ENCODE data around the gene DRC3.

DRC3 gene

DNA sequence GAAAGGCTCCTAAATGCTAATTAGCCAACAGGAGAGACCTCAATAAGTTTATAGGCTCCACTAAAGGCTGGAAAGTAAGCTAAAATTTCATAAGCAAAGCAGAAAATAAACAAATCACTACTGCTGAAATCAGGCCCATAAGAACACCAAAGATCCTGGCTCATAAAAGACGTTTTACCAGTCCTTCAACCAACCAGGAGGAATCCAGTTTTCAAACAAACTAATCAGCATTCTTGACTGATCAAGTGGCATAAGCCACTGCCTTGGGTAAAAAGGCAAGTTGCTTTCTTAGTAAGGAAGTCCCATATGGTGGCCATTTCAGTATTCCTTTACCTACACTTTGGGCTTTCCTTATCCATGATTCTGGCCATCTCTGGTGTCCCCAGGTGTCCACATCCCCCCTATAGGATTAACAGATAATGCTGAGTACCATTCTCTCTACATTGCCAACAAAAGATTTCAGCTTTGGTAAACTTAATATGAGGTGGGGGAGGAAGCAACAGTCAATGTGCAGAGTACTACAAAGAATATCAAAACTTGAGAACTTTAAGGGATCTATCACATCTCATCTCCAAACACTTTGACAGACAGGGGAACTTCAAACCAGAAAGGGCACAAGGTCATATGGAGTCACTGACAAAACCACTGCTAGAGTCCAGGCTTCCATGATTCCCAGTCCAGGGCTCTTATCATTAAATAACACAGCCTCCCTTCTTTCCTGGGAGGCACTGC, 1.8 kb upstream of the DRC3 start:
- no peak for DNase-seq

DNA sequence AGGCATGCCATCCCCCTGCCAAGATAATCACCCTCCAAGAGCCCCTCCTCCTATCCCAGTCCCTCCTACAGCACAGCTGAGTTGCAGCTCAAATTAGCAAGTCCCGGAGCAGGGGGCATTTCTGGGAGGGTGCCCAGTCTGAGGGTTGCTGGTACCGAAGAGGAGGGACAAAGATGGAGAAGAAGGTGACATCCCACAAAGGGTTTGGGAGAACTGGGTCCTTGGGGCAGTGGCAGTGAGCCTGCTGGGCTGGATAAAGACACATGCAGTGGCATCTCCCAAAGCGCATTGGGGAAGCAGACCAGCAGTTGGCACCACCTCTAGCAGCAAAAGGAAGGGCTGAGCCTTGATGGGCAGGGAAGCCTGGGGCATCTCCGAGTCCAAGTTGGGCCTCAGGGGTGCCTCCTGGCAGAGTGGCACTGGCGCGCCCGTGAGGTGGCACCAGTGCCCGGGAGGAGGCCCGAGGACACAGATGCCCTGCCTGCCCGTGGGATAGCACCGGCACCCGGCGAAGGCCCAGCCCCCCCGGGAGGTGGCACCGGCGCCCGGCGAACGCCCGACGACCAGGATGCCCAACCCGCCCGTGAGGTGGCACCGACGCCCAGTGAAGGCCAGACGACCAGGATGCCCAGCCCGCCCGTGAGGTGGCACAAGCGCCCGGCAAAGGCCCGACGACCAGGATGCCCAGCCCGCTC, 1.1 kb upstream of the DRC3 start:
- peak; percentile 42 for DNase-seq

DNA sequence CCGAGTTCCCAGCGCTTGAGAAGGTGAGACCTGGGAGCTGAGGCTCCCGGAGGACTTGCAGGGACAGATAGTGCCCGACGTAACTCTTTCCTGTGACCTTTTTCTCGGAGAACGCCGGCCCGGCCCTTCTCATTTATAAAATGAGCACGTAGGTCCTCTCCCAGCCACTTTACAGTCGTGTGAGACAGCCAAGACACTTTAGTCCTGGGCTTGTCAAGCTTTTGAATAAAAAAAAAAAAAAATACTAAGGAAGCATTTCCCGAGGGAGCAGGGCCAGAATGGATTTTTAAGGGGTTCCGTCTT, 241 bp downstream of the DRC3 start:
- DNase-seq: no peak

DNA sequence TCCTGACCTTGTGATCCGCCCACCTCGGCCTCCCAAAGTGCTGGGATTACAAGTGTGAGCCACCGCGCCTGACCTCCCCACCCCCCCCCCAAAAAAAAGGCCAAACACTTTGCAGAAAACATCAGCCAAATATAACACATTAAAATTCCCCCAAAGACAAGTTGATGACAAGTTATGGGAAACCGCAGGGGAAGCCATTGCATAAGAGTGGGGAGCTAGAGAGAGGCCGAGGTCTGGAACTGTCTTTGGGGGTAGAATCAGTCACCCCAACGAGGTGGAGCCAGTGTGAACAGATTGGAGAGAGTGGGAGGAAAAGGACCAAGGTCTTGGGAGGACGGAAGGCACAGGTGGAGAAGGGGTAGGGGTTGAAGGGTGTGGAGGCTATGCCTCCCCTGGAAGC, 2.8 kb downstream of the DRC3 start:
- no peak for DNase-seq

DNA sequence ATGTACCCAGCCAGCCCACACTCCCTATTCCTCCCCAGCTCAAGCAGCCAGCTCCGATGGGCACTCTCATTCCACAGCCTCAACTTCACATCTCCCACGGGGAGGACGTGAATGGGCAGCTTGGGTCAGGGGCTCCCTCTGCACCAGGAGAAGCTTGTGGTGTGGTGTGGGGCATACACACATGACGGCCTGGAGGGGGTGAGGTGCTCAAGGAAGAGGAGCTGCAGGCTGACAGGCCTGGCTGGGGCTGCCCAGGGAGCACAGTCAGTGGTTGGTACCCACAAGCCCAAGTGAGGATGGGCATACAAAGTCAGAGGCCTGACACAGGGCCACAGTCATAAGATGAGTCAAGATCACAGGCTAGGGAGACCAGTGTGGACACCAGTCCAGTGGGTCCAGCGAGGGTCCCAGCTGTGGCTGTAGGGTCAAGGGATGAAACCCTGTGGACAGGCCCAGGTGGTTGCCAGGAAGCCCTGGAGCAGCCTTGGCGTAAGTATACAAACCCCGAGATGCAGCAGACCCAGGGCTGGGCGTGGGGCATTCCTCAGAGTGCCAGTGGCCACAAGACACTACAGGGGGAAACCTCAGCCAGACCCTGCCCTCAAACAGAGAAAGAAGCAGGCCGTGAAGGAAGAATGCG, 4.4 kb downstream of the DRC3 start:
- no peak for DNase-seq

DNA sequence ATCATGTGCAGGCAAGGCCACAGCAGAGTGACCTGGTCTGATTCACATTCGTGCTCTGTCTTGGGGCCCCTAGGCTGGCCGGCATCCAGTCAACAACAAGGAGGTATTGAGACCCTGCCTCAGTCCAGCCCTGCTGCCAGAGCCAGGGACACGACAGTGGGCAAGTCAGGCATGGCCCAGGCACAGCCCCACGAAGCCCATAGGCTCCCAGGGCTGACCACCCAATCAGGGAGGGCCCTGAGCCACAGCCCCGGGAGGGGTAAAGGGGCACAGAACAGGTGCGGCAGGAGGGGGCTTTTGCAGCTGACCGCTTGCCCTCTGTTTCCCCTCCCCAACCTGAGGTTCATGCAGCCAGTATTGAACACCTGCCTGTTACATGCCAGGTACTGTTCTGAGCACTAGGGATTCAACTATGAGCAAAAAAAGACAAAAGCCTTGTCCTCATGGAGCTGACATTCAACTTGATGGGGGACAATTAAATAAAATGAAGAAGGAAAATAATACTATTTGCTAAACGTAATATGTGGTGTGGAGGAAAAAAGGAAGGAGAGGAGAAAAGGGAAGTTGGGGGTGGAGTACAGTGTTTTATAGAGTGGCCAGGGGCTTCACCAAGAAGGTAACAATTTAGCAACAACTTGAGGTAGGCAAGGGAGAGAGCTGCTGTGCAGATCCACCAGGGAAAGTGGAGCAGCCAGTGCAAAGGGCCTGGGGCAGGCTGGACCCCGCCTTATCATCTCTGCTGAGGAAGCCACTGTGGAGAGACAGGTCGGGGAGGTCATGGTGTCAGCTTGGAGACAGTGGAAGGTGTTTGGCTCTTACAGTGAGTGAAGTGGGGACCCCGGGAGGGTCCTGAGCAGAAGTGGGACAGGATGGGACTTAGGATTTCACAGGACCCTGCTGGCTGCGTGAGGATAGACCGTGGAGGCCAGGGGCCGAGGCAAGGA, 6.1 kb downstream of the DRC3 start:
- no peak for DNase-seq

DNA sequence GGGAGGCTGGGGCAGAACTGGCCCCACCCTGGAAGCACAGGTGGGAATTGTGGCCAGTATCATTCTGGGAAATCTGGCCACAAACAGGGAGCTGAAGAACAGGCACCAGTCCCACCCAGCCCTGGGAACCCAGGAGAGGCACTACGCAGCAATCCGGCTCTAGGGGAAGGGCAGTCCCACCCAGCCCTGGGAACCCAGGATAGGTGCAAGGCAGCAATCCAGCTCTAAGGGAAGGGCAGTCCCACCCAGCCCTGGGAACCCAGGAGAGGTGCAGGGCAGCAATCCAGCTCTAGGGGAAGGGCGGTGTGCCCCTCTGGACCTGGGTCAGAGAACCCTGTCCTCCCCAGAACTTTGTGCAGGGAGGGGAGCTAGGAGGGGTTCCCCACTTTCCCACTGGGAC, 7.1 kb downstream of the DRC3 start:
- DNase-seq: no peak

DNA sequence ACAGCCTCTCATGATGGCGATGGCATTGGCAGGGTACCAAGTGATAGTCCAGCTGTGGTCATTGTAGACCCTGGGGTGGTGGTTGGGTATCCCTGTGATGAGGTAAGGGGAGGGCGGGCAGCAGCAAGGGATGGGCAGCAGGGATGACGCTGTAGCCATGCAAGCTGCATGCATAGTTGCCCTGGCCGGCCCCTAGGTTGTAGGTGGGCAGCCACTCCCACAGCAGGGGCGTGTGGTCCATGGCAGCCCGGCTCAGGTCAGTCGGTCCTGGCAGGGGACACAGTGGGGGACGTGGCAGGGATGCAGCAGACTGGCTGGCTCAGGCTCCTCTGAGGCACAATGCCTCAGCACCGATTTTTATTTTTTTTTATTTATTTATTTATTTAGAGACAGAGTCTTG, 8.7 kb downstream of the DRC3 start:
- no peak for DNase-seq

DNA sequence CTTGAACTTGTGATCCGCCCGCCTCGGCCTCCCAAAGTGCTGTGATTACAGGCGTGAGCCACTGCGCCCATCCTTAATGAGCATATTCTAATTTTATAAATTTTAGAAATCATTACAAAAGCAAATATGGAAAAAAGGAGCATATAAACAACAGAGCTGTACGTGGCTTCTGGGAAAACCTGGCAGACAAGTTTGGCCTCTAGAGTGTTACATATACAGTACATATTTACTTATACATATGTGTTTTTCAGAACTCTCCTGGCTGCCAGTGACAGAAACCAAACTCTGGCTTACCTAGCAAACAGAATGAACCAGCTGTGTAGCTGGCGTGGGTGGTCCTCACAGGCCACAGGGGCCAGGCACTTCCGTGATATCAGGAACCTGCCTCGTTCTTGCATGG, 10.1 kb downstream of the DRC3 start:
- DNase-seq: no peak

DNA sequence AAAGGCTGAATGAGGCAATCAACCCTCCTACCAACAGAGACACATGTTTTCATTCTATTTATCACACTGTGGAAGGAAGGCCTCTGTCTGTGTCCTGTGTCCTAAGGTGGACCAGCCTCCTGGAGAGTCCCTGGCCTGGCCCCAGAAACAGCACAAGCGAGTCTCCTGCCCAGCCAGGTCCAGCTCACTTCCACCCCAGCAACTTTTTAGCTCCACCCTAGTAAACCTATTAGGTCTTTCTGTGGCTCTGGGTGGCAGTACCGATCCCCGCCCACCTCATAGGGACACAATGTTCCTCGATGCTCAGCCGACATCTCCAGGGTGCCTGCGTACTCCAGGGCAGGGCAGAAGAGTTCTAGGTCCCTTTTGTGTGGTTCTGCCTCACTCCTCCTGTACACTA, 10.7 kb downstream of the DRC3 start:
- DNase-seq: no peak

DNA sequence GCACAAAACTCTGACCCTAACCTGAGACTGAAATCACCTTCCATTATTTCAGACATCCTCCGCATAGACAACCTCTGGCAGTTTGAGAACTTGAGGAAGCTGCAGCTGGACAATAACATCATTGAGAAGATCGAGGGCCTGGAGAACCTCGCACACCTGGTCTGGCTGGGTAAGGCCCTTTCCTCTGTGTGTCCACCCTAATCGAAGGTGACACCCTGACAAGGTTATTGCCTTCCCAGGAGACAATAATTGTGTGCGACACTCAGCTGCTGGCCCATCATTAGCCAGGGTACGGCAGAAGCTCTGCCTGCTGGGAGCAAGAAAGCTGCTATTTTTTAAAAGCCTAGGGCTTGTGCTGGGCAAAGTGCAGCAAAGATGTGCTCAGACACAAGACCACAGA, 11.1 kb downstream of the DRC3 start:
- DNase-seq: no peak

DNA sequence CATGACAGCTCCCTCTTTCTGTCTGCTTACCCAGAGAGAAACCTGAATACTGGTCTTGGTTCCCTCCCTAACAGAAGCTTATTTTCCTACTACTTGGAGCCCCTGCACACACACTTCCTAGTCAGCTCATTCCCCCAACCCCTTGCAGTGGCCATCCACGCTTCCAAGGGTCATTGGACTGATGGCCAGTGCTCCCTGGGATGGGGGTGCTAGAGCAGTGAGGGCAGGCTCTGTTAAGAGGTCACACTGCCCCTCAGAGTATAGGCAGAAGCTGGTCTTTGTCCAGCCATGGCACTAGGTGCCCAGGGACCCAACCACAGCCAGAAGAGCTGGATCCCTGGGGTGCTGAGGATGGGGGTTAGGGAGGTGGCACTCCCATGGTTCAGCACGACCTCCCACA, 12.5 kb downstream of the DRC3 start:
- DNase-seq: no peak

DNA sequence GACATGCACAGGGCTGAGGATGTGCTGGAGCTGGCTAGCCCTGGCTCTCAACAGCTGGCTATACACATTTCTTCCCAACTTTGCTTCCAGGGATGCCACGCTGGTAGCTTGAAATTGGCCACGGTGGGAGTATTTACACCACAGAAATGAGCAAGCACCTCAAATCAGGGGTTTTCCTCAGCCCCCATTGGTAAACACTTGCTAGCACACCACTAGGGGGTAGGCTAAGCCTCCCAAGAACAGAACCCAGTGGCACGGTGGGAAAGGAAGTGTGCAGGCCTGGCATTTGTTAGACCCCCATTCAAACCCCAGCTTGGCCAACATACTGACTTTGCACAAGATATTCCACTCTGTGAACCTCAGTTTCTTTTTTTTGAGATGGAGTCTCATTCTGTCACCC, 12.9 kb downstream of the DRC3 start:
- no peak for DNase-seq

DNA sequence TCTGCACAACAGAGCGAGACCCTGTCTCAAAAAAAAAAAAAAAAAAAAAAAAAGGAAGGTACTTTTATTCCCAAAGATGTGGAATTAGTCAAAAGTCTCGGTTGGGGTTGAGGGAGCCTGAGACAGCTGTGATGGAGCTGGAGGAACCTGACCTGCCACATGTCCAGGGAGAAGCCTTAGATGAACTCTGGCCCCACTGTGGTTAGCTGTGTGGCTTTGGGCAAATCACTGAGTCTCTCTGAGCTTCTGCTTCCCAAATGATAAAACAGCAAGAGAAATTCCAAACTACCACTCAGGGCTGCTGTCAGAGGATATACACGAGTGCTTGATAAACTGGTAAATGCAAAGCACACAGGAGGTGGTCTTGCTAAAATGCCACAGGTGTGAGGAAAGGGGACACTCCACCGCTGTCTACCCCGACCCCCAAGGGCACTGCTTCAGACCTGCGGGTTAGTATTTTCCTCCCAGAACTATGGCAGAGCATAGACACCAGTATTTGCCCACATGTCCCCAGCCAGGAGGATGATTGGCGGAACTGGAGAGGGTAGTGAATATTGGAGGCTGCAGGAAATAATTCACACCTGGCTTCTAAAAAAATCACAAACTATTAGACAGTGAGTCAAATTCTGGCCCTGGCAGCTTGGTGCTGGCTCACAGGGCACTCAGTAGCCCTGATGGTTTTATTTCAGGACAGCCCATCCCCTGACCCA, 14.7 kb downstream of the DRC3 start:
- DNase-seq: no peak

DNA sequence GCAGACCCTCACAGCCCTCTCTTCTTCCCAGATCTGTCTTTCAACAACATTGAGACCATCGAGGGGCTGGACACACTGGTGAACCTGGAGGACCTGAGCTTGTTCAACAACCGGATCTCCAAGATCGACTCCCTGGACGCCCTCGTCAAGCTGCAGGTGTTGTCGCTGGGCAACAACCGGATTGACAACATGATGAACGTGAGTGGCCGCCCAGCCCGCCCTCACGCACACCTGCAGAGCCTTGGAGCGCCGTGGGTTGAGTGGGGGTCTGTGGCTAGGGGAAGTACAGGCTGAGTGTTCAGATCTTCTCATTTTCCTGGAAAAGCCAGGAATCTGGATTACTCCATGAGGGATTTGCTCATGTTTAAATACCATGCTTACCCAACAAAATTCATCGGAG, 15.2 kb downstream of the DRC3 start:
- DNase-seq: no peak

DNA sequence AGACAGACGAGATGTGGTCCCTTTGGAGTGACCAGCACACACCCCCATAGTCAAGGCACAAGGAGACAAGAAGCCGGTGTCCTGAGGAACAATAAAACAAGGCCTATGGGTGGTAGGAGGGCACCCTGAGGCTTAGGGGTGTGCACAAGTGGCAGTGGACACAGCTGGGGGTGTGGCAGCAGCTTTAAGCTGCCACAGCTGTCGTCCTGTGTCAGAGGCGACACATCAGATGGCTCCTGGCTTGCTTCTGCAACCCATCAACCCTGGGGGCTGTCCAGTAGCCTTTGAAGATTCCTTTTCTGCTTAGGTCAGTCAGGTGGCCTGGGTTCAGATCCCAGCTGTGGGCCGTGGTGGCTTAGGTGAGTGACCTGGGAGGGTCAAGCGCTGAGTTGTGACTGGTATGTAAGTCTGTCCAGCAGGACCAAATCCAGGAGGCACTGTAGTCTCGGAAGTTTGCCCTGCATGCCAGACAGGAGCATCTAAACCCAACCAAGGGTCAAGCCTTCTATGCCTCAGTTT, 15.8 kb downstream of the DRC3 start:
- DNase-seq: no peak

DNA sequence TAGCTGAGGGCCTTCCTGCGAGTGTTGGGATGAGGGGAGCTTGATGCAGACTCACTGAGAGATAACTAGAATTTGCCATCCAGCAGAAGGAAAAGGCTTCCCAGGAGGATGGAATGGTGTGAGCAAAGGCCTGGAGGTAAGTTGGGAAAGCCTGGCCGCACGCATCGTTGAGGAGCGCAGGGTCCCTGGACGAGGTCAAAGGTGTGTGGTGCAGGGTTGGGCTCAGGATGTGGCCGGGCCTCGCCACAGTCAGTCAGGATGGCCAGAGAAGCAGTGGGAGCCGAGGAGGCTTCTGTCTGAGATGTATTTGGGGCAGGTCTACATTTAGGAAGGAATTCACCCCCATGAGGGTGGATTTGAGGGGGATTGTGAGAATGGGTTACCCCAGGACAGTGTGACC, 16.4 kb downstream of the DRC3 start:
- no peak for DNase-seq

DNA sequence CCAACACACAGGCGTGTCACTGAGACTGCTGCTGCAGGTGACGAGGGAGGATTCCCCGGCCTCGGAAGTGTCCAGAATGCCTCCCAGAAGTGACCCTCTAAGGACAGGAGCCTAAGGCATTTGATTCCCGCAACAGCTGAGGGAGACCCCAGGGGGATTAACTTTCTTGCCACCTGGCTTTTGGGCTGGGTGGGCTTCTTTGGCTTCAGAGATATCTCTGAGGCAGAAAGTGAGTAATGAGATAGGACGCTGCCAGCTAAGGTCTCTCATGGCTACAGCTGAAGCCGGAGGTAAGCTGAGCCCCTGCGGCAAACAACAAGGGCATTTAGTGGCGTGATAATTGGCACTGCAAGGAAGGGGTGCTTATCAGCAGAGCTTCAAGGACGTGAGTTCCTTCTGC, 17.0 kb downstream of the DRC3 start:
- DNase-seq: no peak

DNA sequence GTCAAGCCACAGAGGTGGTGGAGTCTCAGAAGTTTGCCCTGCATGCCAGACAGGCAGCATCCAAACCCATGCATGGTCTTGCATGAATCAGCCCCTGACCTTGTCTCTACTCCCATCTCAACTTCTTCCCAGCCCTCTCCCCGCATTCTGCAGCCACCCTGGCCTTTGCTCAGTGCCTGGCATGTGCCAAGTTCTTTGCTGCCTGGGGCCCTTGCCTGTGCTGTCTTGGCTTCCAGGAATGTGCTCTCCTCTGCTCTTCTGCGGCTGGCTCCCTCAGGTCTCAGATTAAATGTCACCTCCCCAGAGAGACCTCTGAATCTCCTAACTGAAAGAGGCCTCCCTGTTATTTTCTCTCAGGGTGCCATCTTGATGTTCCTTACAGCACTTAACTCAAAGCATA, 17.6 kb downstream of the DRC3 start:
- no peak for DNase-seq

DNA sequence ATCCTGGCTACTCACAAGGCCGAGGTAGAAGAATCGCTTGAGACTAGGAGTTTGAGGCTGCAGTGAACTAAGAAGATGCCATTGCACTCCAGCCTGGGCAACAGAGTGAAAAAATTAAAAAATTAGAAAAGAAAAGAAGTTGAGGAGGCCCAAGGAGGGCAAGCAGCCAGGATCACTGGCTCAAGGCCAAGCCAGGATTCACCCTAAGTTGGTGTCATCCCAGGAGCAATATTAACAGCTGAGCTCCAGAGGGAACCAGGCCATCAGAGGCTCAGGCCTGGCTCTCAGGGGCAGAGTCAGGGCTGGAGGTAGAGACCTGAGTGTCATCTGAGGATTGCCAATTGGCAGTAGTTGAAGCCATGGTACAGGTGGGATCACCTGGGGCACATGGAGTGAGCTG, 20.7 kb downstream of the DRC3 start:
- DNase-seq: no peak

DNA sequence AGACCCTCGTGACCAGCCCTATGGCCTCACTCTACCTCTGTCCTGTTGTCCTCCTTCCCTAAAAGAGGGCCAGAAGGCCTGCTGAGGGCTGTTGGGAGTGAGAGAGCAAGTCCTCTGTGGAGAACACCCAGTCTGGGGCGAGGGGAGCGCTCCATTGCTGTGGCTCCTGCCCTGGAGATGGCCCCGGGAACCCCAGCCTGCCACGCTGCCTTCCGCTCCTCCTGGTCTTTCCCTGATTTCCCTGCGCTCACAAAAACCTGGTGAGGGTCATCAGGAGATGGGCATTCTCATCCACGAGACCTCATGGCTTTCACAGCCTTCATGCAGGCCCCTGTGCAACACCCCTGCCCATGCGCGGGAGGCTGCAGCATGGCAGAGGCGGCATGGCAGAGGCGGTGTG, 21.2 kb downstream of the DRC3 start:
- DNase-seq: no peak

DNA sequence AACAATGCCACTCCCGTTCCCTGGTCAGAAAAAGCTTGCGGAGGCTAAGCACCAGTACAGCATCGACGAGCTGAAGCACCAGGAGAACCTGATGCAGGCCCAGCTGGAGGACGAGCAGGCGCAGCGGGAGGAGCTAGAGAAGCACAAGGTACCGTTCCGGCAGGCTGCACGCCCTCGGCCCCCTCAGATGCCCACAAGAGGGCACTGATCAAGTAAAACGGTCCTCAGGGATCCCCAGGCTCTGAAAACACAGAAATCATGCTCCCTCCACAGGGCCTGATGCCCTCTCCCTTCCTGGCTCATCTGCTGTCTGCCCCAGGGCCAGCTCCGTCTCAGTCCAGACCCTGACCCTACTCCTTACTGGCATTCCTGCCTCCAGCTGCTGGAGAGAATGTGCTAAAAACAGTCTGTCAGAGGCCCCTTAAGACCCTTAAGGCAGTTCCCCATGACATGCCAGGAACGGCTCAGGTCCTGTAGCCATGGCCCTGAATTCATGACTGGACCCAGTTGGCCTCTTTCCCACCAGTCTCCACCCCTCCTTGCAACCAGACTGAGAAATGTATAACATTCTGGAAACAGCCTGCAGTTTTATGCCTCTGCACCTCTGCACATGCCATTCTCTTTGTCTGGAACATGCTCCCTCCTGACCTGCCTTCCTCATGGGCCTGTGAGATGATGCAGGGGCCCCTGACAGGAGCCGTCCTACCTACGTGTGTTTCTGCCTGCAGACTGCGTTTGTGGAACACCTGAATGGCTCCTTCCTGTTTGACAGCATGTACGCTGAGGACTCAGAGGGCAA, 21.8 kb downstream of the DRC3 start:
- DNase-seq: no peak

Measured in right hindlimb (tissue), 1 donor.